H9 (cell line): ENCODE data around the gene TRAF5. TPM values are rescaled to one million over a fixed set of nuclear protein-coding genes. Genes with fewer than 3 reads are reported as not detected.

Experiments used
- DNase-seq: peaks from one replicate; pipeline ENCODE4 v3.0.0-alpha.2; 2017
- H2AFZ ChIP-seq: one replicate; pipeline ENCODE4 v1.6.1; 2013; ENCODE audit warnings: mild to moderate bottlenecking, low read length, control low read depth, moderate library complexity
- H2AK5ac ChIP-seq: 2 replicates; pipeline ENCODE4 v1.6.1; 2013; ENCODE audit warnings: low read length, control low read depth, mixed read lengths; ENCODE audit not compliant: insufficient read length
- H2BK120ac ChIP-seq: one replicate; pipeline ENCODE4 v1.6.1; 2013; ENCODE audit warnings: low read depth, mild to moderate bottlenecking, low read length, control low read depth, inconsistent platforms; ENCODE audit not compliant: poor library complexity, severe bottlenecking
- H2BK12ac ChIP-seq: 2 replicates; pipeline ENCODE4 v1.6.1; 2013; ENCODE audit warnings: low read length, control low read depth, mixed read lengths, low read depth; ENCODE audit not compliant: insufficient read length
- H2BK15ac ChIP-seq: 2 replicates; pipeline ENCODE4 v1.6.1; 2013; ENCODE audit warnings: low read depth, low read length, control low read depth
- H2BK20ac ChIP-seq: one replicate; pipeline ENCODE4 v1.6.1; 2013; ENCODE audit warnings: low read depth, mild to moderate bottlenecking, low read length, control low read depth, inconsistent platforms; ENCODE audit not compliant: poor library complexity, severe bottlenecking
- H2BK5ac ChIP-seq: 2 replicates; pipeline ENCODE4 v1.6.1; 2013; ENCODE audit warnings: low read length, control low read depth, mixed read lengths; ENCODE audit not compliant: insufficient read length
- H3K14ac ChIP-seq: 2 replicates; pipeline ENCODE4 v1.6.1; 2013; ENCODE audit warnings: low read length, control low read depth; ENCODE audit not compliant: insufficient read depth
- H3K18ac ChIP-seq: 2 replicates; pipeline ENCODE4 v1.6.1; 2013; ENCODE audit warnings: low read depth, mild to moderate bottlenecking, mixed read lengths, low read length, control low read depth; ENCODE audit not compliant: insufficient read length
- H3K23ac ChIP-seq: 2 replicates; pipeline ENCODE4 v1.6.1; 2013; ENCODE audit warnings: low read length, control low read depth, mixed read lengths, low read depth; ENCODE audit not compliant: insufficient read length
- H3K23me2 ChIP-seq: 2 replicates; pipeline ENCODE4 v1.6.1; 2013; ENCODE audit warnings: low read depth, mild to moderate bottlenecking, mixed read lengths, low read length, control low read depth; ENCODE audit not compliant: insufficient read length, poor library complexity, severe bottlenecking
- H3K27ac ChIP-seq: 2 replicates; pipeline ENCODE4 v1.5.1; 2013; ENCODE audit warnings: low read length, control low read depth, mixed read lengths, low read depth; ENCODE audit not compliant: insufficient read length
- H3K27me3 ChIP-seq: 2 replicates; pipeline ENCODE4 v1.6.1; 2013; ENCODE audit warnings: low read length, control low read depth, inconsistent platforms; ENCODE audit not compliant: insufficient read depth
- H3K4ac ChIP-seq: 2 replicates; pipeline ENCODE4 v1.6.1; 2013; ENCODE audit warnings: low read depth, mild to moderate bottlenecking, control low read depth, inconsistent platforms, low read length, moderate library complexity
- H3K4me1 ChIP-seq: 2 replicates; pipeline ENCODE4 v1.6.1; 2013; ENCODE audit warnings: low read length, control low read depth, inconsistent platforms; ENCODE audit not compliant: insufficient read depth
- H3K4me2 ChIP-seq: 2 replicates; pipeline ENCODE4 v1.6.1; 2013; ENCODE audit warnings: low read length, control low read depth, mixed read lengths; ENCODE audit not compliant: insufficient read length, insufficient read depth
- H3K56ac ChIP-seq: 2 replicates; pipeline ENCODE4 v1.6.1; 2013; ENCODE audit warnings: low read depth, mild to moderate bottlenecking, mixed read lengths, low read length, control low read depth; ENCODE audit not compliant: insufficient read length
- H3K79me1 ChIP-seq: 2 replicates; pipeline ENCODE4 v1.6.1; 2013; ENCODE audit warnings: low read depth, mild to moderate bottlenecking, moderate library complexity, low read length, control low read depth, inconsistent platforms; ENCODE audit not compliant: insufficient read depth, poor library complexity, severe bottlenecking
- H3K79me2 ChIP-seq: 2 replicates; pipeline ENCODE4 v1.6.1; 2013; ENCODE audit warnings: low read length, control low read depth, inconsistent platforms; ENCODE audit not compliant: insufficient read depth
- H3K9ac ChIP-seq: 2 replicates; pipeline ENCODE4 v1.6.1; 2013; ENCODE audit warnings: low read length, control low read depth, mixed read lengths; ENCODE audit not compliant: insufficient read length; ENCODE audit errors: extremely low read depth
- H3K9me3 ChIP-seq: one replicate; pipeline ENCODE4 v1.6.1; 2013; ENCODE audit warnings: low read depth, low read length, inconsistent platforms; ENCODE audit not compliant: control insufficient read depth
- H3T11ph ChIP-seq: one replicate; pipeline ENCODE4 v1.6.1; 2013; ENCODE audit warnings: mild to moderate bottlenecking, low read length, control low read depth, inconsistent platforms
- H4K20me1 ChIP-seq: one replicate; pipeline ENCODE4 v1.6.1; 2013; ENCODE audit not compliant: control insufficient read depth, insufficient read length, insufficient read depth
- H4K5ac ChIP-seq: 2 replicates; pipeline ENCODE4 v1.6.1; 2013; ENCODE audit warnings: low read depth, mild to moderate bottlenecking, mixed read lengths, low read length, control low read depth; ENCODE audit not compliant: insufficient read length
- H4K8ac ChIP-seq: replicated peaks from 2 replicates; pipeline ENCODE4 v1.6.1; 2013; ENCODE audit warnings: low read length, control low read depth, mixed read lengths, low read depth; ENCODE audit not compliant: insufficient read length
- H4K91ac ChIP-seq: 2 replicates; pipeline ENCODE4 v1.6.1; 2013; ENCODE audit warnings: low read depth, mild to moderate bottlenecking, moderate library complexity, mixed read lengths, low read length, control low read depth; ENCODE audit not compliant: insufficient read length
- H3K27ac Mint-ChIP-seq, 3 experiments: 2 replicates in 2 of 3; 3 replicates in 1 of 3; pipeline ENCODE4 v1.8.0; 2020 to 2021; ENCODE audit warnings: mixed read lengths in 3 of 3, mild to moderate bottlenecking in 1 of 3, moderate library complexity in 1 of 3
- H3K27me3 Mint-ChIP-seq: 2 replicates; pipeline ENCODE4 v1.8.0; 2021; ENCODE audit warnings: low read depth, mild to moderate bottlenecking, moderate library complexity, mixed read lengths
- H3K36me3 Mint-ChIP-seq, 3 experiments: 2 replicates in 2 of 3; 3 replicates in 1 of 3; pipeline ENCODE4 v1.8.0; 2020 to 2021; ENCODE audit warnings: low read depth in 3 of 3, mixed read lengths in 3 of 3; ENCODE audit not compliant: insufficient read depth in 1 of 3
- H3K4me1 Mint-ChIP-seq, 2 experiments: 2 replicates each; pipeline ENCODE4 v1.8.0; 2020; ENCODE audit warnings: mixed read lengths in 2 of 2
- H3K4me3 Mint-ChIP-seq, 2 experiments: 2 replicates in 1 of 2; 3 replicates in 1 of 2; pipeline ENCODE4 v1.8.0; 2020 to 2021; ENCODE audit warnings: mild to moderate bottlenecking in 2 of 2, mixed read lengths in 2 of 2, moderate library complexity in 1 of 2
- H3K9me3 Mint-ChIP-seq, 2 experiments: 2 replicates in 1 of 2; 3 replicates in 1 of 2; pipeline ENCODE4 v1.8.0; 2020; ENCODE audit warnings: mild to moderate bottlenecking in 2 of 2, mixed read lengths in 2 of 2, moderate library complexity in 1 of 2
- CTCF ChIP-seq: fragments of 200-600 bp; sonication (generic); conservative IDR thresholded peaks from 3 replicates; pipeline ENCODE4 v1.8.0; 2021; ENCODE audit warnings: antibody characterized with exemption, mild to moderate bottlenecking
- WGBS: extraction: QIAGEN DNeasy Blood & Tissue Kit; methylation state at CpG from one replicate; pipeline ENCODE4 v1.1.7; 2013; ENCODE audit warnings: missing lambda C conversion rate, low lambda C conversion rate, mixed read lengths; ENCODE audit not compliant: insufficient read length; ENCODE audit errors: extremely low coverage; 5-methylcytosine and 5-hydroxymethylcytosine counted together
- total RNA-seq: library from RNA; stranded (reverse); gene quantifications from 2 replicates; pipeline ENCODE4 v1.2.1, GENCODE V29; 2021

Gene TRAF5
- total RNA-seq, 1 experiment from 2014 or later: 19.1 TPM

- Histone ChIP-seq H2BK12ac (no peak overlapping the region), H3K18ac (no peak overlapping the region), H3K4ac (no peak overlapping the region), H2BK15ac (no peak overlapping the region), H3K9me3 (no peaks in the 10 kb centered on the region), H3K9ac (no peak overlapping the region), H2BK20ac (no peak overlapping the region), H3K79me2 (peaks cover 5% of the 10 kb centered on the region; the same call in 1 of the 2 replicates), H3K23me2 (no peaks in the 10 kb centered on the region), H3K23ac (no peak overlapping the region), H3K27ac (no peak overlapping the region), H3K14ac (no peak overlapping the region), H4K8ac (no peak overlapping the region), H2AFZ (no peak overlapping the region), H4K20me1 (no peaks in the 10 kb centered on the region), H3K56ac (no peak overlapping the region), H2BK5ac (no peak overlapping the region), H2AK5ac (no peak overlapping the region), H3T11ph (no peak overlapping the region), H3K79me1 (no peaks in the 10 kb centered on the region), H3K27me3 (no peaks in the 10 kb centered on the region), H3K4me1 (peaks cover 15% of the 10 kb centered on the region), H4K5ac (no peak overlapping the region), H3K4me2 (no peak overlapping the region), H4K91ac (no peak overlapping the region), H2BK120ac (no peak overlapping the region)
- no peak for DNase-seq
- peaks cover 65 to 68% of the 10 kb centered on the region in 2 experiments for H3K4me1 Mint-ChIP-seq
- TF ChIP-seq CTCF: no peak
- peaks cover 0 to 14% (median 3%) of the 10 kb centered on the region in 3 experiments; a peak in 5 of 7 replicates for H3K36me3 Mint-ChIP-seq
- peaks cover 5% of the 10 kb centered on the region for H3K27me3 Mint-ChIP-seq
- H3K4me3 Mint-ChIP-seq: no peak overlapping the region
- WGBS: no CpG with 5 or more reads among the region's 2 CpGs
- H3K27ac Mint-ChIP-seq: no peak overlapping the region; a peak in 1 of 7 replicates
- H3K9me3 Mint-ChIP-seq: no peaks in the 10 kb centered on the region
These were observed 6.2 kb downstream of the TRAF5 start for GRCh38 chr1:211332830-211333229.
